Dedifferentiated amniotic fluid mesenchymal stem cell (primary cell): Measurements from ENCODE around the gene ARPC3.
A peak's percentile ranks its signal among the peaks of the same experiment; 100 is the strongest.
"Not testable (repeated sequence)": the region's sequence is repeated elsewhere in the genome, so short reads cannot be mapped to it uniquely, and the experiment has no call there.

Experiments used
- DNase-seq: peaks from one replicate; pipeline ENCODE4 v3.0.0-alpha.2; 2016; ENCODE audit errors: extremely low spot score

Gene ARPC3

DNA sequence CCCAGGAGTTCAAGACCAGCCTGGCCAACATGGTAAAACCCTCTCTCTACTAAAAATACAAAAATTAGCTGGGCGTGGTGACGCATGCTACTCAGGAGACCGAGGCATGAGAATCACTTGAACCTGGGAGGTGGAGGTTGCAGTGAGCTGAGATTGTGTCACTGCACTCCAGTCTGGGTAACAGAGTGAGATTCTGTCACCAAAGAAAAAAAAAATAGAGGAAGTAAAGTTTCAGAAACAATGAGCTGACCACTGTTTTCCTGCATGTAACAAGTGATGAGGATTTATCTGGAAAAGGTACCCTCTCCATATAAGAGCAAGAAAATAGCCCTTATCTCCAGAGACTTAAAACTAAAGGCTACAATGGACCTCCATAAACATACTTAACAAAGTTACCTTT, 33.0 kb downstream of the ARPC3 start:
- not testable (repeated sequence) for DNase-seq

- DNase-seq, result not testable (repeated sequence)
Measured at GRCh38 chr12:110410086-110410485, 40.1 kb downstream of the ARPC3 start.

GRCh38 chr12:110405126-110405662, 44.9 kb downstream of the ARPC3 start:
- DNase-seq, result not testable (repeated sequence)

- peak; percentile 32 for DNase-seq
Measured at GRCh38 chr12:110403976-110404682, 46.0 kb downstream of the ARPC3 start.

- DNase-seq, result peak; percentile 90
Measured at GRCh38 chr12:110403146-110403975, 46.8 kb downstream of the ARPC3 start, which contains the start of gene ANAPC7. Gene ANAPC7 (minus strand): TSS chr12:110403708. CDS start chr12:110403627, 81 bp downstream.
